HEK293T (cell line): Measurements from ENCODE around the gene ADAMTS13.

Source experiments
- ARNT ChIP-seq: fragments of 450-650 bp; IDR thresholded peaks from 2 replicates; pipeline ENCODE4 v1.6.1; 2017; ENCODE audit warnings: mild to moderate bottlenecking
- BHLHE40 ChIP-seq: fragments of 450-650 bp; IDR thresholded peaks from 2 replicates; pipeline ENCODE4 v1.6.1; 2016; ENCODE audit warnings: mild to moderate bottlenecking, moderate library complexity, borderline replicate concordance
- CTBP1 ChIP-seq: fragments of 450-650 bp; IDR thresholded peaks from 2 replicates; pipeline ENCODE4 v1.6.1; 2016; ENCODE audit warnings: borderline replicate concordance
- ELF4 ChIP-seq: fragments of 450-650 bp; IDR thresholded peaks from 2 replicates; pipeline ENCODE4 v1.6.1; 2017; ENCODE audit warnings: antibody characterized with exemption
- FOXA1 ChIP-seq: fragments of 450-650 bp; IDR thresholded peaks from 2 replicates; pipeline ENCODE4 v1.6.1; 2016; ENCODE audit warnings: mild to moderate bottlenecking
- FOXK2 ChIP-seq: fragments of 450-650 bp; IDR thresholded peaks from 2 replicates; pipeline ENCODE4 v1.6.1; 2016; ENCODE audit warnings: mild to moderate bottlenecking
- FOXM1 ChIP-seq: fragments of 450-650 bp; IDR thresholded peaks from 2 replicates; pipeline ENCODE4 v1.6.1; 2017; ENCODE audit warnings: mild to moderate bottlenecking, borderline replicate concordance
- HDGF ChIP-seq: fragments of 450-650 bp; IDR thresholded peaks from 2 replicates; pipeline ENCODE4 v1.6.1; 2017; ENCODE audit warnings: antibody characterized with exemption, borderline replicate concordance
- L3MBTL2 ChIP-seq: fragments of 450-650 bp; conservative IDR thresholded peaks from 2 replicates; pipeline ENCODE4 v1.6.1; 2016; ENCODE audit warnings: mild to moderate bottlenecking
- LEF1 ChIP-seq: fragments of 450-650 bp; IDR thresholded peaks from 2 replicates; pipeline ENCODE4 v1.6.1; 2017; ENCODE audit warnings: mild to moderate bottlenecking, borderline replicate concordance
- NFRKB ChIP-seq: fragments of 450-650 bp; IDR thresholded peaks from 2 replicates; pipeline ENCODE4 v1.6.1; 2016; ENCODE audit warnings: mild to moderate bottlenecking, moderate library complexity
- SP1 ChIP-seq: fragments of 450-650 bp; IDR thresholded peaks from 2 replicates; pipeline ENCODE4 v1.6.1; 2017
- SUZ12 ChIP-seq: fragments of 450-650 bp; IDR thresholded peaks from 2 replicates; pipeline ENCODE4 v1.6.1; 2016; ENCODE audit warnings: mild to moderate bottlenecking
- TARDBP ChIP-seq: fragments of 450-650 bp; IDR thresholded peaks from 2 replicates; pipeline ENCODE4 v1.6.1; 2016

DNA sequence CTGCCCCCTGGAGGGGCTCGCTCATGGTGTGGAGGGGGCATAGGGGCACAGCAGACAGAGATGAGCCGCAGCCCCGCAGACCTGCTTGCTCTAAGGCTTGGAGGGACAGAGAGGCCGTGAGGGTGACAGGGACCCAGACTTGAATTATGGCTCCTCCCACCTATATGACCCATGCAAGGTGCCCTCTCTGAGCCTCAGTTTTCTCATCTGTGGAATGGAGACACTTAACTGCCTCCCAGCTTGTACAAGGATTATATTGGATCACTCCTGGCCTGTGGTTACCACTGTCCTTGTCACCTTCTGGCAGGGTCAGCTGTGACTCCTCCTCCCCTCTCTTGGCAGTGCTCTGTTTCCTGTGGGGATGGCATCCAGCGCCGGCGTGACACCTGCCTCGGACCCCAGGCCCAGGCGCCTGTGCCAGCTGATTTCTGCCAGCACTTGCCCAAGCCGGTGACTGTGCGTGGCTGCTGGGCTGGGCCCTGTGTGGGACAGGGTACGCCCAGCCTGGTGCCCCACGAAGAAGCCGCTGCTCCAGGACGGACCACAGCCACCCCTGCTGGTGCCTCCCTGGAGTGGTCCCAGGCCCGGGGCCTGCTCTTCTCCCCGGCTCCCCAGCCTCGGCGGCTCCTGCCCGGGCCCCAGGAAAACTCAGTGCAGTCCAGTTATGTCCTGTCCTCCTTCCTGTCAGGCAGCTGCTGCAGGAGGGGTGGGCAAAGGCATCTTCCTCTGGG lies 32.9 kb downstream of the ADAMTS13 start:
- TF ChIP-seq FOXA1 = no peak
- no peak for TF ChIP-seq BHLHE40
- no peak for TF ChIP-seq ARNT
- no peak for TF ChIP-seq SP1
- TF ChIP-seq HDGF = no peak
- TF ChIP-seq SUZ12 = no peak
- no peak for TF ChIP-seq L3MBTL2
- no peak for TF ChIP-seq LEF1
- TF ChIP-seq FOXK2 = no peak
- TF ChIP-seq NFRKB = no peak
- no peak for TF ChIP-seq FOXM1
- TF ChIP-seq TARDBP = no peak
- no peak for TF ChIP-seq CTBP1
- no peak for TF ChIP-seq ELF4
